H1 (cell line): ENCODE data around the gene CORIN. TPM values are rescaled to one million over a fixed set of nuclear protein-coding genes. Genes with fewer than 3 reads are reported as not detected.

Source experiments
- CTCF ChIA-PET: fragments of 300-600 bp; sonication (Branson Sonifier 250); formaldehyde crosslinking; loops from one replicate; lab custom pipeline; 2021; ENCODE audit not compliant: partially characterized antibody; lab: Charles Lee
- POLR2A ChIA-PET: fragments of 300-600 bp; sonication (Branson Sonifier 250); formaldehyde crosslinking; loops from one replicate; lab custom pipeline; 2021; ENCODE audit warnings: inconsistent platforms; ENCODE audit not compliant: partially characterized antibody; lab: Charles Lee
- DNase-seq, 2 experiments: peaks; one replicate each; pipeline versions ENCODE4 v3.0.0 to v3.0.0-alpha.2; 2010 to 2022; ENCODE audit warnings: low spot score in 2 of 2, low read depth in 1 of 2, mixed read lengths in 1 of 2
- FAIRE-seq: peaks from 2 replicates; lab custom pipeline; 2011; peaks lifted over from hg19 to GRCh38; lab: Jason Lieb, UNC
- H2AFZ ChIP-seq: 2 replicates; pipeline ENCODE4 v1.8.1; 2012; ENCODE audit warnings: low read length, inconsistent platforms
- H2AK5ac ChIP-seq: 2 replicates; pipeline ENCODE4 v1.6.1; 2013; ENCODE audit warnings: low read depth, low read length
- H2BK120ac ChIP-seq: replicated peaks from 2 replicates; pipeline ENCODE3; 2013; ENCODE audit warnings: low read depth, low read length, inconsistent platforms
- H2BK12ac ChIP-seq: 2 replicates; pipeline ENCODE4 v1.6.1; 2013; ENCODE audit warnings: low read depth, low read length
- H2BK15ac ChIP-seq: 2 replicates; pipeline ENCODE4 v1.6.1; 2013; ENCODE audit warnings: low read length
- H2BK20ac ChIP-seq: 2 replicates; pipeline ENCODE4 v1.6.1; 2013; ENCODE audit warnings: low read length
- H2BK5ac ChIP-seq: 2 replicates; pipeline ENCODE4 v1.6.1; 2013; ENCODE audit warnings: low read depth, low read length
- H3K14ac ChIP-seq: 2 replicates; pipeline ENCODE4 v1.6.1; 2013; ENCODE audit warnings: inconsistent platforms; ENCODE audit not compliant: insufficient read length
- H3K18ac ChIP-seq: 2 replicates; pipeline ENCODE4 v1.6.1; 2013; ENCODE audit warnings: low read length; ENCODE audit errors: extremely low read depth
- H3K23ac ChIP-seq: 2 replicates; pipeline ENCODE4 v1.6.1; 2013; ENCODE audit warnings: inconsistent platforms; ENCODE audit not compliant: insufficient read length
- H3K23me2 ChIP-seq: 2 replicates; pipeline ENCODE4 v1.6.1; 2013; ENCODE audit warnings: low read depth, low read length
- H3K27ac ChIP-seq: 2 replicates; pipeline ENCODE4 v1.6.1; 2011; ENCODE audit warnings: low read depth, low read length, inconsistent platforms
- H3K27me3 ChIP-seq, 4 experiments: replicated peaks in 1 of 4; 1 replicate in 1 of 4; 2 replicates in 3 of 4; pipeline versions ENCODE4 v1.6.1 to v1.8.1; 2011 to 2013; ENCODE audit warnings: low read length in 3 of 4, mild to moderate bottlenecking in 3 of 4, inconsistent platforms in 2 of 4, mixed read lengths in 2 of 4, moderate library complexity in 1 of 4; ENCODE audit not compliant: control insufficient read depth in 3 of 4, insufficient read depth in 3 of 4; ENCODE audit errors: extremely low read depth in 1 of 4
- H3K36me3 ChIP-seq, 4 experiments: 2 replicates each; pipeline versions ENCODE4 v1.6.1 to v1.8.1; 2011 to 2013; ENCODE audit warnings: mild to moderate bottlenecking in 4 of 4, low read length in 3 of 4, moderate library complexity in 2 of 4, control low read depth in 1 of 4, inconsistent platforms in 1 of 4; ENCODE audit not compliant: insufficient read depth in 4 of 4, control insufficient read depth in 2 of 4
- H3K4ac ChIP-seq: replicated peaks from 2 replicates; pipeline ENCODE3; 2013; ENCODE audit warnings: low read length, low read depth, mixed read lengths, inconsistent platforms; ENCODE audit not compliant: insufficient read length
- H3K4me1 ChIP-seq, 4 experiments: replicated peaks in 1 of 4; 1 replicate in 1 of 4; 2 replicates in 3 of 4; pipeline versions ENCODE4 v1.6.1 to v1.8.1; 2011 to 2013; ENCODE audit warnings: low read length in 3 of 4, inconsistent platforms in 2 of 4, mixed read lengths in 1 of 4; ENCODE audit not compliant: insufficient read depth in 4 of 4, control insufficient read depth in 3 of 4
- H3K4me2 ChIP-seq, 2 experiments: 2 replicates each; pipeline versions ENCODE4 v1.6.1 to v1.8.1; 2011 to 2013; ENCODE audit warnings: low read depth in 2 of 2, low read length in 2 of 2, control low read depth in 1 of 2, inconsistent platforms in 1 of 2, mild to moderate bottlenecking in 1 of 2; ENCODE audit not compliant: insufficient read depth in 1 of 2
- H3K4me3 ChIP-seq, 4 experiments: fragments of 200-600, 300-600 bp in 1 of 4; sonication (generic), shearing (Covaris generic), sonication (Bioruptor Twin) in 1 of 4; 2 replicates each; pipeline versions ENCODE4 v1.5.1 to v1.8.1; 2011 to 2016; ENCODE audit warnings: low read length in 4 of 4, low read depth in 3 of 4, control low read depth in 2 of 4, inconsistent platforms in 2 of 4, mild to moderate bottlenecking in 2 of 4, mixed read lengths in 1 of 4, moderate library complexity in 1 of 4; ENCODE audit not compliant: insufficient read depth in 2 of 4; ENCODE audit errors: extremely low read depth in 1 of 4
- H3K56ac ChIP-seq: replicated peaks from 2 replicates; pipeline ENCODE3; 2013; ENCODE audit warnings: low read depth, mild to moderate bottlenecking, mixed read lengths, low read length, inconsistent platforms; ENCODE audit not compliant: insufficient read length
- H3K79me1 ChIP-seq: 2 replicates; pipeline ENCODE4 v1.6.1; 2013; ENCODE audit warnings: low read depth, low read length, control low read depth
- H3K79me2 ChIP-seq, 2 experiments: 2 replicates each; pipeline versions ENCODE4 v1.6.1 to v1.8.1; 2012 to 2013; ENCODE audit warnings: low read length in 2 of 2, mild to moderate bottlenecking in 2 of 2, inconsistent platforms in 1 of 2; ENCODE audit not compliant: insufficient read depth in 2 of 2, control insufficient read depth in 1 of 2
- H3K9ac ChIP-seq, 4 experiments: replicated peaks in 1 of 4; 1 replicate in 1 of 4; 2 replicates in 3 of 4; pipeline versions ENCODE4 v1.6.1 to v1.8.1; 2011 to 2013; ENCODE audit warnings: low read depth in 3 of 4, low read length in 3 of 4, control low read depth in 2 of 4, mild to moderate bottlenecking in 2 of 4, moderate library complexity in 2 of 4, inconsistent platforms in 1 of 4; ENCODE audit errors: extremely low read depth in 1 of 4
- H3K9me3 ChIP-seq, 2 experiments: 2 replicates each; pipeline versions ENCODE4 v1.6.1 to v1.8.1; 2012 to 2013; ENCODE audit warnings: mild to moderate bottlenecking in 2 of 2, moderate library complexity in 2 of 2, control low read depth in 1 of 2, inconsistent platforms in 1 of 2, low read depth in 1 of 2, low read length in 1 of 2, mixed read lengths in 1 of 2; ENCODE audit not compliant: insufficient read depth in 2 of 2
- H4K20me1 ChIP-seq, 2 experiments: replicated peaks in 1 of 2; 2 replicates each; pipeline versions ENCODE3 to v1.8.1; 2011 to 2013; ENCODE audit warnings: inconsistent platforms in 2 of 2, low read length in 2 of 2, mild to moderate bottlenecking in 1 of 2; ENCODE audit not compliant: insufficient read depth in 2 of 2, control insufficient read depth in 1 of 2
- H4K5ac ChIP-seq: 2 replicates; pipeline ENCODE4 v1.6.1; 2013; ENCODE audit warnings: low read length, low read depth, mixed read lengths, inconsistent platforms; ENCODE audit not compliant: insufficient read length
- H4K8ac ChIP-seq: 2 replicates; pipeline ENCODE4 v1.8.0; 2013; ENCODE audit warnings: mild to moderate bottlenecking, moderate library complexity, low read length, inconsistent platforms; ENCODE audit not compliant: insufficient read depth; ENCODE audit errors: extremely low read depth
- H4K91ac ChIP-seq: replicated peaks from 2 replicates; pipeline ENCODE3; 2013; ENCODE audit warnings: low read length, mixed read lengths, inconsistent platforms; ENCODE audit not compliant: insufficient read length
- ATF2 ChIP-seq: IDR thresholded peaks from 2 replicates; pipeline ENCODE4 v1.6.1; 2012; ENCODE audit warnings: low read length, inconsistent platforms
- EZH2 ChIP-seq: fragments of 200-600 bp; sonication (generic); IDR thresholded peaks from 2 replicates; pipeline ENCODE4 v1.7.1; 2012; ENCODE audit warnings: low read depth, mild to moderate bottlenecking, moderate library complexity, low read length, inconsistent platforms; ENCODE audit not compliant: severe bottlenecking
- PHF8 ChIP-seq: fragments of 200-600 bp; sonication (generic); conservative IDR thresholded peaks from 2 replicates; pipeline ENCODE4 v1.7.1; 2012; ENCODE audit warnings: low read depth, mild to moderate bottlenecking, inconsistent platforms, low read length, moderate library complexity
- TAF1 ChIP-seq: IDR thresholded peaks from 2 replicates; pipeline ENCODE4 v1.6.1; 2011; ENCODE audit warnings: mild to moderate bottlenecking, low read depth, low read length
- TEAD4 ChIP-seq: IDR thresholded peaks from 2 replicates; pipeline ENCODE4 v1.6.1; 2012; ENCODE audit warnings: low read depth, low read length, inconsistent platforms, mixed read lengths
- WGBS, 2 experiments: shearing (Covaris generic) in 1 of 2; methylation state at CpG; one replicate each; pipeline versions ENCODE4 v1.1.6 to v1.1.7; 2013 to 2015; ENCODE audit warnings: low lambda C conversion rate in 2 of 2, mixed read lengths in 2 of 2, inconsistent platforms in 1 of 2, low coverage in 1 of 2, missing lambda C conversion rate in 1 of 2; ENCODE audit not compliant: insufficient replicate concordance in 2 of 2, insufficient coverage in 1 of 2, insufficient read length in 1 of 2; ENCODE audit errors: extremely low coverage in 1 of 2, missing lambda C conversion rate in 1 of 2; 5-methylcytosine and 5-hydroxymethylcytosine counted together
- polyA plus RNA-seq, 7 experiments: library from polyadenylated mRNA; depleted of rRNA in 3 of 7; stranded (reverse) in 5 of 7; unstranded in 2 of 7; fragments of >200 nt in 5 of 7; fragments of 200-250 nt in 2 of 7; gene quantifications; 1 replicate in 5 of 7; 2 replicates in 1 of 7; 4 replicates in 1 of 7; pipeline versions ENCODE4 v1.2.1 to v1.2.3, GENCODE V29; 2011 to 2013; ENCODE audit warnings: missing spikeins in 2 of 7, mixed read lengths in 2 of 7
- total RNA-seq: library from RNA; stranded (reverse); fragmentation: NEBNext Ultra II Directional; extraction: Animal tissue kit (Norgen Biotek cat#: 25700); gene quantifications from 2 replicates; pipeline ENCODE4 v1.2.1, GENCODE V29; 2021

Gene CORIN
- total and polyA plus RNA-seq, 2 of the 8 experiments (the other 6 are each of a cell fraction or from before 2014, with no cell fraction given), result 0.09 to 0.32 TPM

- Histone ChIP-seq H3K14ac (no peak overlapping the region), H3K4me2 (no peak overlapping the region), H2AK5ac (no peak overlapping the region), H2BK15ac (no peak overlapping the region), H3K27me3 (no peaks in the 10 kb centered on the region), H2AFZ (no peak overlapping the region), H3K36me3 (no peaks in the 10 kb centered on the region), H3K9me3 (no peaks in the 10 kb centered on the region), H3K27ac (no peak overlapping the region), H4K5ac (no peak overlapping the region), H2BK20ac (no peak overlapping the region), H3K56ac (no peak overlapping the region), H3K79me2 (no peaks in the 10 kb centered on the region), H3K4me1 (no peaks in the 10 kb centered on the region), H3K4me3 (no peak overlapping the region), H4K8ac (no peak overlapping the region), H3K4ac (no peak overlapping the region), H3K79me1 (no peaks in the 10 kb centered on the region), H3K23me2 (no peaks in the 10 kb centered on the region), H2BK5ac (no peak overlapping the region), H4K91ac (no peak overlapping the region), H3K18ac (no peak overlapping the region), H3K23ac (no peak overlapping the region), H2BK12ac (no peak overlapping the region), H3K9ac (no peak overlapping the region), H2BK120ac (no peak overlapping the region), H4K20me1 (no peaks in the 10 kb centered on the region)
- ChIA-PET POLR2A (no interaction called here), CTCF (interaction anchor here (0.6 to 5.0 kb wide), 10 partner anchors 15 to 439 kb away, joined by 3 to 19 read pairs (median 4); no protein-coding TSS in a partner anchor)
- FAIRE-seq (no peak), DNase-seq (no peak)
- 83% methylated on average over 5 of the region's 5 CpGs; no CpG with 5 or more reads in 1 of the 2 experiments for WGBS, 2 experiments
- no peak for TF ChIP-seq PHF8
- no peak for TF ChIP-seq TAF1
- no peak for TF ChIP-seq TEAD4
- TF ChIP-seq EZH2, result no peak
- no peak for TF ChIP-seq ATF2
Measured at GRCh38 chr4:47669946-47670345, 167.9 kb downstream of the CORIN start.
